ENCODE results near the gene N4BP2.

The N4BP2 gene

DNA sequence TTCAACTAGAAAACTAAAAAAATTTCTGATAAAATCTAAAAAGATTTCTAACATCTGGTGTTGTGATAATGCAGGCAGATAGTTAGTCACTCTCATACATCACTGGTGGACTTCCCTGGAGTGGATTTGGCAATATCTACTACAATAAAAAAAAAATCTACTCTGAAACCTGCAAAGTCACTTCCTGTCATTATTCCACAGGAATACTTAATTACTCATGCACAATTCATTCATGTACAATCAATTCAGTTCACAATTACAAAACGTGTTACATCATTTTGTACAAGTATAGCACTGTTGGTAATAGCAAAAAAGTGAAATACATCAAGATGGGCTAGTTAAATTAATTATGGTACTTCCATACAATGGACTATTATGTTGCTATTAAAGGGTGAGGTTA, 123.7 kb downstream of the N4BP2 start:
- Histone ChIP-seq H3K36me3 (ENCODE audit: control insufficient read depth, insufficient read depth, low read length, severe bottlenecking) (no peaks in the 10 kb centered on the region), H3K27me3 (replicated peaks; ENCODE audit: control insufficient read depth, insufficient read depth, low read length) (no peaks in the 10 kb centered on the region), H3K4me3 (ENCODE audit: low read length) (no peak overlapping the region), H3K4me1 (ENCODE audit: control insufficient read depth, insufficient read depth, low read length) (peaks cover 15% of the 10 kb centered on the region), H3K9me3 (ENCODE audit: control insufficient read depth, low read length) (no peaks in the 10 kb centered on the region), H3K9ac (ENCODE audit: low read length) (no peak overlapping the region)
- DNase-seq (ENCODE audit: low read depth), result peak; percentile 67

DNA sequence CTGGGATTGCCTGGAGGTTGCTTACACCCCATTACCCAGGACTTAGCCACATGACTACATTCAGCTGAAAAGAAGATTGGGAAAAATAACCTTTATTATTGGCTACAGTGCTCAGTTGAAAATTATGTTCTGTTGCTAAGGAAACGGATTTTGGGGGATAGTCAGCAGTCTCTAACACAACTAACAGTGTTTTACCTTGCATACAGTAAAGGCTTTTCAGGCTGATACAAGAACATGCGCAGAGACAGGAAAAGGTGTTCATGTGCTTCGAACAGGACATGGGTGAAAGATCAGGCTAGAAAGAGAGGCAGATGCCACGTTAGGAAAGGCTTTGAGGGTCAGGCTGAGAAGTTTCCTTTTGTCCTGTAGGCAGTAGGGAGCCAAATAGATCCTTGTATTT, 125.4 kb downstream of the N4BP2 start:
- H3K27me3 ChIP-seq (replicated peaks; ENCODE audit: control insufficient read depth, insufficient read depth, low read length), result no peaks in the 10 kb centered on the region
- H3K9ac ChIP-seq (ENCODE audit: low read length), result no peak overlapping the region
- peaks cover 31% of the 10 kb centered on the region for H3K4me1 ChIP-seq (ENCODE audit: control insufficient read depth, insufficient read depth, low read length)
- no peak overlapping the region for H3K4me3 ChIP-seq (ENCODE audit: low read length)
- H3K9me3 ChIP-seq (ENCODE audit: control insufficient read depth, low read length), result no peaks in the 10 kb centered on the region
- DNase-seq (ENCODE audit: low read depth), result no peak
- no peaks in the 10 kb centered on the region for H3K36me3 ChIP-seq (ENCODE audit: control insufficient read depth, insufficient read depth, low read length, severe bottlenecking)

DNA sequence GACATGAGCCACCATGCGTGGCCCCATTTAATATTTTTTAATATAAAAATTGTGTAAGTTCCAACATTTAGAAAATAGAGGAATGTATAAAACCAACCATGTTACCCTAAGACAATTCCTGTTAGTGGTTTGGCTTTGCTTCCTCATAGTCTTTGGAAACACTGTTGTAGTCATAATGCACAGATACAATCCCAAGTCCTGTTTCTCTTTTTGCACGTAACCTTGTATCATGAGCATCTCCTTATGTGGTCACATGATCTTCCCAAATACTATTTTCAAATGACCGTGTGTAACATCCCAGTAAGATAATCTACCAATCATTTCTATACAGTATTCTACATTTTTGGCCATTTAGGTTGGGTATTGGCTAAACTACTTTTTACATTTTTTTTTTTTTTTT, 126.3 kb downstream of the N4BP2 start:
- DNase-seq (ENCODE audit: low read depth), result no peak
- Histone ChIP-seq H3K27me3 (replicated peaks; ENCODE audit: control insufficient read depth, insufficient read depth, low read length) (no peaks in the 10 kb centered on the region), H3K9me3 (ENCODE audit: control insufficient read depth, low read length) (no peaks in the 10 kb centered on the region), H3K36me3 (ENCODE audit: control insufficient read depth, insufficient read depth, low read length, severe bottlenecking) (no peaks in the 10 kb centered on the region), H3K9ac (ENCODE audit: low read length) (no peak overlapping the region), H3K4me1 (ENCODE audit: control insufficient read depth, insufficient read depth, low read length) (peaks cover 31% of the 10 kb centered on the region), H3K4me3 (ENCODE audit: low read length) (no peak overlapping the region)

DNA sequence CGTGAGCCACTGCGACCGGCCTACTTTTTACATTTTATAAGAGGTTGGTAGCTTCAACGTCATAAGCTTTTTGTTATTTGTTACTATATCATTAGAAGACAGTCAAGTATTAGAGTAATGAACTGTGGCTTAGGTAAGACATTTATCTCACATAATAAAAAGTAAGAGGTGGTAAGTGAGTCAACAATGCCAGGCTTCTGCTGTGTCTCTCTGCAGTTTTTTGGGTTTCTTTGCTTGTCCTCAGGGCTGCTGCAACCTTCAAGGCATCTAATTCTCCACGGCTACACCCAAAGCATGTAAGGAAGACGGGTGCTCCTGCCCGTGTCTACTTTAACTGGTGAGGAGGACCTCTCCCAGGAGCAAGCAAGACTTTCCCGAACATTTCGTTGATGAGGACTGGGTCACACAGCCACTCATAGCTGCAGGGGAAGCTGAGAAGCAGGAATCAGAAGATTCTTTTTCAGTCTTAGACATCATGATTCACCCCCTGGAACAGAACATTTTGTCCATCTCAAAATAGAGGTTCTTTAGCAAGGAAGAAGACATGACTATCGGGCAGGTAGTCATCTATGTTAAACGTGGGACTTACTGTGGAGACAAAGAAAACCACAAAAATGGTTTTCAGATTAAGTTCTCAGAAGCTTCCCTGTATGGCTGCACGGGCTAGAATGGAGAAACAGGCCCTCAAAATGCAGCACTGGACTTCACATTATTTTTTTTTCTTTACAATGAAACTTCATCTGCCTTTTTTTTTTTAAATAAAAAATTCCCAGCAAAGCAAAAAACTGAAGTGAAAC, 127.2 kb downstream of the N4BP2 start:
- peaks cover 31% of the 10 kb centered on the region for H3K4me1 ChIP-seq (ENCODE audit: control insufficient read depth, insufficient read depth, low read length)
- H3K9ac ChIP-seq (ENCODE audit: low read length), result no peak overlapping the region
- H3K4me3 ChIP-seq (ENCODE audit: low read length), result no peak overlapping the region
- no peaks in the 10 kb centered on the region for H3K27me3 ChIP-seq (replicated peaks; ENCODE audit: control insufficient read depth, insufficient read depth, low read length)
- DNase-seq (ENCODE audit: low read depth), result peak; percentile 21
- H3K36me3 ChIP-seq (ENCODE audit: control insufficient read depth, insufficient read depth, low read length, severe bottlenecking), result no peaks in the 10 kb centered on the region
- no peaks in the 10 kb centered on the region for H3K9me3 ChIP-seq (ENCODE audit: control insufficient read depth, low read length)

DNA sequence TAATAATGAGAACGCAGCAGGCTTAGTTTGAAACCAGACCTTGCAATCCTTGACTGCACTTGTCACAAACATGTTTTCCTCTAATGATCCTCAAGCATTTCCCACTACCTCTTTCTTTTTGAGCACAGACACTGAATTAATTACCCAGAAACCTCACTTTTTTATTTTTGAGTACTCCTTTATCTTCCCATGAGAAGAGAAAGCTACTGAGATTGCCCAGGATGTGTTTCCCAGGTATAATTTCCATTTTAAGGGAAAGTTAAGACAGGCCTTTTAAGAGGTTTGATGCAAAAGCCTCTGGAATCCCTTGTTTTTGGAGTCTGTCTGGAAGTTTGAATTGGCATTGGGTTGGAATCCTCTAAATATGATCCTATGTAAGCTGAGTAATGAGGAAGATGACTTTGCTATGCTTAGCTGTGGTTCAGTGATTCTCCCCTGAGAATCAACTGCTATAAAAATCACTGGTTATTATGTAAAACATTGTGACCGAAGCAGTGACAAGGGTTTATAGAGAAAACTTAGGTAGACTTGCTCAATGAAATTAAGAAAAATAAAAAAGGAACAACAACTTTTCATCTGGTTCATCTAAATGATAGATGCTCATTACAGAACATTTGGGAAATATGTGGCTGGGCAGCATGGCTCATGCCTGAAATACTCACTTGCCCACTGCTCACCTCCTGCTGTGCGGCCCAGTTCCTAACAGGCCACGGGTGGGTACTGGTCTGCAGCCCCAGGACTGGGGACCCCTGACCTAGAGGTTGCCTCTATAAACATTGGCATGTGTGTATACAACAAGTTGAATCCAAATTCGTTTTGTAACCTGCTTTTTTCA, 129.4 kb downstream of the N4BP2 start:
- H3K9ac ChIP-seq (ENCODE audit: low read length), result no peak overlapping the region
- H3K4me3 ChIP-seq (ENCODE audit: low read length), result no peak overlapping the region
- H3K9me3 ChIP-seq (ENCODE audit: control insufficient read depth, low read length), result no peaks in the 10 kb centered on the region
- H3K27me3 ChIP-seq (replicated peaks; ENCODE audit: control insufficient read depth, insufficient read depth, low read length), result no peaks in the 10 kb centered on the region
- peak; percentile 45 for DNase-seq (ENCODE audit: low read depth)
- H3K36me3 ChIP-seq (ENCODE audit: control insufficient read depth, insufficient read depth, low read length, severe bottlenecking), result no peaks in the 10 kb centered on the region
- peaks cover 30% of the 10 kb centered on the region for H3K4me1 ChIP-seq (ENCODE audit: control insufficient read depth, insufficient read depth, low read length)

DNA sequence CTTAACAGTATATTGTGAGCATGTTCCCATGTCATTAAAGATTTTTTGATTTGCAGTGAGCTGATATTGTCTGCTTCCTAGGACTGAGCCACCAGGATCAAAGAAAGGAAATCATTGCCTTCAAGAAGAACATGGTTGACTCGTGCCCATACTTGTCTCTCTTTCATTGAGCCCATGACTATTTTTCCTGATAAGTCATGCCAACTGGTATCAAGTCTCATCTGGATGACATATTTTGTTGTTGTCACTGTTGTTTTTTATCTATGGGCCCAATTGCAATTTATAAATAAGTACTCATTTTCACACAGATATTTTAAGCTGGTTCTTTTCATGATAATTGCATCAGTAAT, 130.0 kb downstream of the N4BP2 start:
- no peaks in the 10 kb centered on the region for H3K36me3 ChIP-seq (ENCODE audit: control insufficient read depth, insufficient read depth, low read length, severe bottlenecking)
- no peak overlapping the region for H3K4me3 ChIP-seq (ENCODE audit: low read length)
- no peak for DNase-seq (ENCODE audit: low read depth)
- no peaks in the 10 kb centered on the region for H3K9me3 ChIP-seq (ENCODE audit: control insufficient read depth, low read length)
- H3K27me3 ChIP-seq (replicated peaks; ENCODE audit: control insufficient read depth, insufficient read depth, low read length), result no peaks in the 10 kb centered on the region
- H3K4me1 ChIP-seq (ENCODE audit: control insufficient read depth, insufficient read depth, low read length), result peaks cover 36% of the 10 kb centered on the region
- H3K9ac ChIP-seq (ENCODE audit: low read length), result no peak overlapping the region

DNA sequence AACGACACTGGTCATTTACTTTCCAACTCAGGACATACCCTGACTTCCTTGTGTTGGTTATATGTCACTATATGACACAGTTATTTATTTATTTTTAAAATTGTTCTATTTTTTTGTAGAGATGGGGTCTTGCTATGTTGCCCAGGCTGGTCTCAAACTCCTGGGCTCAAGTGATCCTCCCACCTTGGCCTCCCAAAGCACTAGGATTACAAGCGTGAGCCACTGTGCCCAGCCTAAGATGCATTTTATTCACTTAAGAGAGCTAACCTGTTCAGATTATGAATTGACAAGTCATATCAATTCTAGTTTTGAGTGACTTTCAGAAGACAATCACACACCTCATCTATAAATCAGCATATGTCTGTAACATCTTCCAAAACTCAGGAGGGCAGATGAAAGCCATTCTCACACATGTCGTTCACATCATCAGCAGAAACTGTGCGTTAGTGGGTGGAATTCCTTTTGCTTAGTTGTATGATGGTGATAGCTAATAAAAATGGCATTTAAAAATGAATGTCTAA, 130.8 kb downstream of the N4BP2 start:
- H3K36me3 ChIP-seq (ENCODE audit: control insufficient read depth, insufficient read depth, low read length, severe bottlenecking), result no peaks in the 10 kb centered on the region
- H3K9me3 ChIP-seq (ENCODE audit: control insufficient read depth, low read length), result no peaks in the 10 kb centered on the region
- peaks cover 38% of the 10 kb centered on the region for H3K4me1 ChIP-seq (ENCODE audit: control insufficient read depth, insufficient read depth, low read length)
- DNase-seq (ENCODE audit: low read depth), result no peak
- H3K27me3 ChIP-seq (replicated peaks; ENCODE audit: control insufficient read depth, insufficient read depth, low read length), result no peaks in the 10 kb centered on the region
- no peak overlapping the region for H3K4me3 ChIP-seq (ENCODE audit: low read length)
- H3K9ac ChIP-seq (ENCODE audit: low read length), result no peak overlapping the region

DNA sequence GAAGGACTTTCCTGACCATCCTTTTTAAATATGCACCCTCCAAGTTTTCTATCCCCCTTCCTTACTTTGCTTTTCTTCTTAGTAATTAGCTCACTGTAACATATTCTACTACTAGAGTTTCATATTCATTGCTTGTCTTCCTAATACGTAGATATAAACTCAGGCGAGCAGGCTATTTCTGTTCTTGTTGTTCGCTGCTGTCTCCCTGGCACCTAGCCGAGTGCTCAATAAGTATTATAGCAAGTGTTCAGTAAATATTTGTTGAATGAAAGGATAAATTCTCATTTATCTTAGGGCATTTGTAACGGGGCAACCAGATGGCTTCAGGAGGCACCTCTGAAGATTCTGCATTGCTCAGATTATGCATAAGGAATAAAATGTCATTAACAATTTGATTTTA, 133.4 kb downstream of the N4BP2 start:
- Histone ChIP-seq H3K9me3 (ENCODE audit: control insufficient read depth, low read length) (no peaks in the 10 kb centered on the region), H3K36me3 (ENCODE audit: control insufficient read depth, insufficient read depth, low read length, severe bottlenecking) (no peaks in the 10 kb centered on the region), H3K9ac (ENCODE audit: low read length) (no peak overlapping the region), H3K4me3 (ENCODE audit: low read length) (no peak overlapping the region), H3K4me1 (ENCODE audit: control insufficient read depth, insufficient read depth, low read length) (peaks cover 30% of the 10 kb centered on the region), H3K27me3 (replicated peaks; ENCODE audit: control insufficient read depth, insufficient read depth, low read length) (no peaks in the 10 kb centered on the region)
- DNase-seq (ENCODE audit: low read depth), result no peak

DNA sequence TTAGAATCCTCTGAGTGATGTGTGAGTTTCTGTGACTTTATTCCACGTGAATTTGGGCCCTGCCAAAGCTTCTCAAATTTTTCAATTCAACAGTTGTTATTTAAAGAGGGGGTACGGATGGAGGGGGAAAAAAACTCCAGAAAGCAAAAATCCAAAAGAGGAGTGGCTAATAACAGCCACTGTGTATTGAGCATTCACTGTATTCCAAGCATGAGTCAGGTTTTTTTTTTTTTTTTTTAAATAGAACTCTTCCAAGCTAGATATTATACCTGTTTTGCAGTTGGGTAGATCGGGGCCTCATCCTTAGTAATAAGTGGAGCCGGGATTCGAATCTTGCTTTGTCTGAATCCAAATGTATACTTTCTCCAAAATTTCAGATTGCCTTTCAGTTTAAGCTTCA, 133.8 kb downstream of the N4BP2 start:
- H3K36me3 ChIP-seq (ENCODE audit: control insufficient read depth, insufficient read depth, low read length, severe bottlenecking), result no peaks in the 10 kb centered on the region
- H3K9ac ChIP-seq (ENCODE audit: low read length), result no peak overlapping the region
- H3K4me1 ChIP-seq (ENCODE audit: control insufficient read depth, insufficient read depth, low read length), result peaks cover 29% of the 10 kb centered on the region
- H3K4me3 ChIP-seq (ENCODE audit: low read length), result no peak overlapping the region
- DNase-seq (ENCODE audit: low read depth), result no peak
- H3K27me3 ChIP-seq (replicated peaks; ENCODE audit: control insufficient read depth, insufficient read depth, low read length), result no peaks in the 10 kb centered on the region
- no peaks in the 10 kb centered on the region for H3K9me3 ChIP-seq (ENCODE audit: control insufficient read depth, low read length)

DNA sequence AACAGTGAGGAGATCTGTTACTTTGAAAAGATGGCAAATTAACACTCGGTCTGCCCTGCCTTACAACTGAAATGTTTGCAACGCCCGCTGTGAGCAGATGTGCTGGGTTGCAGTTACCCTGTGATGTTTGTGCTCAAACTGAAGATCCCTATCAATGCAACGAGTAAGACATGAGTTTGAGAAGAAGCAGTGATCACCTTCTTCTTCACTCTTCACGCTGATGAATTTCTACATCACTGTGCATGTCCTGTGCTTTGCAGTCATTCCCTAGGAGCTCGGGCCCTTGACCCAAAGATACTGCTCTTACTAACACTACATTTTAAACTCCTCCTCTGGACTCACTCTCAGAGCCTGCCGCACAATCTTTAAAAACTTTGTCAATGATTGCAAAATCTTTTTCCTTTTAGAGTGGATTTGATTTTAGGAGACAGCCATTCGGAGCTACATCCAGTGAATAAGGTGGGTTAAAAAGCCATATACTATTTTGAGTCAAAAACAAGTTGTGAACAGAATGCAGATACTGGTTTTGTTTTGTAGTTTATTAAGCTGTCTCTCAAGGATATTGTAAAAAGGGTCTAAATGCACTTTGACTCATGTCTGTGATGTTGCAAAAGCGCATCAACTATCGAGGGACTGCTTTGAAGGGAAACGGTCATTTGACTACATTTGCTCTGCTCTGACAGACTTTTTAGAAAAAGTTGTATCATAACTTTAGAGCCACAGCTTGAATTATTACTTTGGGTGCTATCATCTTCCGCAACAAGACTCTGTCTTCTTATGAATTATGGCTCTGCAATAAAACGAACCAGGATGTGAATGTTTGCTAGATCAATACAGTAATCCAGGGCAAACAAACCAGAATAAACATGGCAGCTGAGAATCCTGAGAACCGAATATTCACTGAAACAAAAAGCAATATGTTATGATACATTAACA, 134.5 kb downstream of the N4BP2 start:
- Histone ChIP-seq H3K36me3 (ENCODE audit: control insufficient read depth, insufficient read depth, low read length, severe bottlenecking) (no peaks in the 10 kb centered on the region), H3K9me3 (ENCODE audit: control insufficient read depth, low read length) (no peaks in the 10 kb centered on the region), H3K4me1 (ENCODE audit: control insufficient read depth, insufficient read depth, low read length) (peaks cover 22% of the 10 kb centered on the region), H3K27me3 (replicated peaks; ENCODE audit: control insufficient read depth, insufficient read depth, low read length) (no peaks in the 10 kb centered on the region), H3K9ac (ENCODE audit: low read length) (no peak overlapping the region), H3K4me3 (ENCODE audit: low read length) (peak overlapping the region; percentile 11)
- no peak for DNase-seq (ENCODE audit: low read depth)
